HG03558 (cell line): ENCODE measurements around the gene DBI.
A peak's percentile ranks its signal among the peaks of the same experiment; 100 is the strongest.
"Not testable (repeated sequence)": the region's sequence is repeated elsewhere in the genome, so short reads cannot be mapped to it uniquely, and the experiment has no call there.

Experiments used
- ATAC-seq: cut with Tn5 transposase; IDR thresholded peaks from one replicate; pipeline ENCODE4 v1.9.1; 2021; ENCODE audit warnings: moderate number of reproducible peaks; ENCODE audit not compliant: unreplicated experiment; ENCODE audit errors: extremely low read depth

The DBI gene

DNA sequence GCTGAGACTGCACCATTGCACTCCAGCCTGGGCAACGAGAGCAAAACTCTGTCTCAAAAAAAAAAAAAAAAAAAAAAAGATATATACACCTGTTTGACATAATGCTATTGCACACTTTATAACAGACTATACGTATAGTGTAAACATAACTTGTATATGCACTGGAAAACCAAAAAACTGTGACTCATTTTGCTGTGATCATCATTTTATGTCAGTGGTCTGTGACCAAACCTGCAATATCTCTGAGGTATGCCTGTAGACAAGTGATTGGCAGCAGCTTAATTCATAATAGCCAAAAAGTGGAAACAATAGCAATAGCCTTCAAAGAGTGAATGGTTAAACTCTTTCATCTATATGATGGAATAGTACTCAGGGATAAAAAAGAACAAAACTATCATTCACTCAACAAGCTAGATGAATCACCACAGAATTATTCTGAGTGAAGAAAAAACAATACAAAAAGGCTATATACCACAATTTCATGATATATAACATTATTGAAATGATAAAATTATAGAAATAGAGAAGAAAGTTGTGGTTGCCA lies 6.3 kb upstream of the DBI start:
- no peak for ATAC-seq

GRCh38 chr2:119364798-119365197 lies 2.0 kb upstream of the DBI start:
- ATAC-seq: no peak

DNA sequence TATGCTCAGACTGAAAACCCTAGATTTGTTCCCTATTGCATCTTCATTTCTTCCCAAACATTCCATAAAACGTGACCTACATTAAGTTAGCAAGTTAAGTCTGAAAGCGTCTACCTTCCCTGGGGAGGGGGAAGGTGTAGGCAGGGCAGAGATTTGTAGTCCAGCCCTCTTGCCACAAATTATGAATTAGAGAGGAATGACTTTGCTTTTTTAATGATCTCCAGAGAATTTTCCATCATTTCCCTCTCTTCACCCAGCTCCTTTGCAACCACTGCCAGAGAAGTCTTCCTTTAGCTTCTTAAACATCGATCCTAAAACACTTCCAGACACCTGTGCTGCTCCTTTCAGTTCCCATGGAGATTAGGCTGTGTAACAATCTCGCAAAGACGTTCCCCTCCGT lies 1.3 kb upstream of the DBI start:
- no peak for ATAC-seq

DNA sequence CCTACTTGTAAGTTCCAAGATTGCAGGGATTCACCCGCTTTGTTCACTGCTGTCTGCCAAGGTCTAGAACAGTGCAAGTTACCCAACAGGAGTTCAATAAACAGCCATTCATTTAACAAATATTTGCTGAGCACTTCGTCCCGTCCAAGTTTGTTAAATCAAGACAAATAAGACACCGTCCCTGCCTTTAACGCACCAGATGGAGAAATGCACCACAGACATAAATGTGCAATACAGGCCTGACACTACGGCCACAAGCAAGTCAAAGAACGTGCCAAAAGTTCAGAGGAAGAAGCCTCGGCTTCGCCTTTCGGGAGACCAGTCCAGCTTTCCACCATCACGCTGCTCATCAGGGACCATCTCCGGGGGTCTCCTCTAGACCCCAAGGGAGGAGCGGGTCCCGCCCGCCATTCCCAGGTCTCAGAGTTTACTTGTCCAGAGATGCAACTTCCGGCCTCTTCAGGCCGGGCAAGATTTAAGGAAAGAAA lies 572 bp upstream of the DBI start:
- no peak for ATAC-seq

- ATAC-seq: no peak
Measured at GRCh38 chr2:119367472-119368099, 809 bp downstream of the DBI start.

DNA sequence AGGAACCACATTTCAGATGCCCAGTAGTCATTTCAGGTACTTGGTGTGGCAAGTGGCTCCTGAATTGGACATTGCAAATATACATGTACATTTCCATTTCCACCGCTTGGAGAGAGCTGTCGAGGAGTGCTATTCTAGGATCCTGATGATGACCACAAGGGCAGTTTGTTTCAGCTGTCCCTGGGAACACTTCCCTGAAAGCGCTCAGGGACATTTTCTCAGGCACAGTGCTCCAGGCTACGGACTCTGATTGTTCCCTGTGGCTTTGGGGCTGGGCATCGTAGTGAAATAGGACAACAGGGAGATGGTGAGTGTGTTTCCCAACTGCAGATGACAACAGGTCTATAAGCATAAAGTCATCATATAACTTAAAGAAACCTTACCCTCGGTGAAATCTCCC lies 3.1 kb downstream of the DBI start:
- ATAC-seq: no peak

DNA sequence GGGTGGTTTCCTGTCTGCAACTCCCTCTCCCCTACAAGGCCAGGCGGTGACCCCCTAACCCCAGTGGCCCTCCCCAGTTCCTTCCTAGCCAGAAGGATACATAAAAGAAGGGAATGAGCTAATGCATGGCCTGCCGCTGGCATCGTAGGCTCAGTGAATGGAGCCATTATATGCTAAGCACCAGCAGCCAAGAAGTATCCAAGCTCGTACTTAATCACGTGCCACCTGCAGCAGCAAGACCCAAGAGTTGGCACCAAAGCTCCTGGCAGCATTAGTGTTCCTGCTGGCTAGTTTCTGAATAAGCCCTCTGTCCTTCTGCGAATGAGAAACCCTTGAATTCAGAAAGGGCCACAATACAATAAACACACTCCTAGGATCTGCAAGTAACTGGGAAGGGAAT lies 4.3 kb downstream of the DBI start:
- ATAC-seq: no peak

GRCh38 chr2:119372778-119373568 lies 6.2 kb downstream of the DBI start:
- no peak for ATAC-seq

GRCh38 chr2:119373907-119374745 lies 7.3 kb downstream of the DBI start:
- ATAC-seq: not testable (repeated sequence)

- ATAC-seq: not testable (repeated sequence)
Measured at GRCh38 chr2:119376406-119376805, 9.6 kb downstream of the DBI start.

GRCh38 chr2:119376810-119377209 lies 10.0 kb downstream of the DBI start:
- ATAC-seq: no peak

- ATAC-seq: no peak
Measured at GRCh38 chr2:119377294-119377992, 10.7 kb downstream of the DBI start.

- no peak for ATAC-seq
Measured at GRCh38 chr2:119377993-119378345, 11.2 kb downstream of the DBI start.

- ATAC-seq: no peak
Measured at GRCh38 chr2:119378566-119378965, 11.8 kb downstream of the DBI start.

- no peak for ATAC-seq
Measured at GRCh38 chr2:119383410-119384140, 16.8 kb downstream of the DBI start.

DNA sequence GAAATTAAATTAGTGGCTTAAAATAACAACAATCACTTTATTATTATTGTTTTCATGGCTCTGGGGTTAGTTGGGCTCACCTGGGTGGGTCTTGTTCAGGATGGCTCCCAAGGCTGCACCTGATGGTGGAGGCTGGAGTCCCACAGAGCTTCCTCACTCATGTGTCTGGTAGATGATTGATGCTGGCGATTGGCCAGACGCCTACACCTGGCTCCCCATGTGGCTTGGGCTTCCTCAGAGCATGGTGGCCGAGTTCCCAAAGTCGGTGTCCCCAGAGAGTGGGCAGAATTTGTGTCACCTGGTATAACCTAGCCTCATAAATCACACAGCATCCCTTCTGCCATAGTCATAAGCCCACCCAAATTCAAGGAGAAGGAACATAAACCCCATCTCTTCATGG lies 18.2 kb downstream of the DBI start:
- ATAC-seq: no peak

DNA sequence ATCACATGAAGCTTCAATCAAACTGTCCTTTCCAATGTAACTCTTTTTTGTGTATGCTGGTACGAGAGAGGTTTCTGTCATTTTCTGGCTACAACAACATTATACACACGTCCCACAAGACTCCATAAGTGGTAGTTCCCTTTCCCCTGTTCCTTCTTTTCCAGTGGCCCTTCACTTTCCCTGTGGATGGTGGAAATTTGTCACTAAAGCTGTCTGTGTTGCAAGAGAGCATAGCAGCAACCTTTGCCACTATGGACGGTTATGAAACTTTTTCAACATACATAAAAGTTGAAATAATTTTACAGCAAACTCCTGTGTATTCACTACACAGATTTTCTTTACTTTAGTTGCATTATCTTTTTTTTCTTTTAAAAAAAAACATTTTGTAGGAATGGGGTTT lies 18.7 kb downstream of the DBI start:
- no peak for ATAC-seq

DNA sequence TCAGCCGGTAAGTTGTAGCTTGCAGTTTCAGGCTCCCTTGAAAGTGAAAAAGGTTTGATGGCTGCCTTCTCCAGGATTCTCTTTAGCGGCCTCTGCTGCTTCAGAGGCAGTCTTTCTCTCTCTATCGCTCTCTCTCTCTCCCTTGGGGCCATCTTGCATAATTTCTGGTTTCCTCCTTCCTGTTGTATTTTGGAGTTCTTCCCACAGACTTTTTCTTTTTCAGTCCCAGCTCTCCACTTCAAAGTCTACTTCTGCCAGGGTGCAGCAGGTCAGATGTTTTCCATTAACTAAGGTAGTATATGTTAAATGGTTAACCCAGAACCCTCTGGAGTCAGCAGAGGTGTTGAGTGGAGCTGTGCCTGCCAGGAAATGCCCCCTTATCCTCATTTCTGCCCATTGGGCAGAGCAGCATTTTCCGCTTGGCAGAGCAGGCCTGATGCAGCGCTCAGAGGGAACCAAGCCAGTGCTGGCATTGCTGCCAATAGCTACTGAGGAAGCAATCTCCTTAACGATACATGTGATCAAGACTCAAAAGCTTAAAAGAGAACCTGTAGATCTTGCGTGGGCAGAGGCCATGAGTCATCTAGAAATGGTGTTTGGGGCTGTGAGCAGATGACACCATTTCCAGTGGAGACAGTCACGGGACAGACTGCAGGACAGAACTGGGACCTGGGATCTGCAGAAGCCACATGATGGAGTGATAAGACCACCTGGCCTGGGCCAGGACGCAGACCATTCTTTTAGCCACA lies 20.8 kb downstream of the DBI start:
- peak; percentile 54 for ATAC-seq
